ENCODE data around the gene MAK.

Gene MAK

DNA sequence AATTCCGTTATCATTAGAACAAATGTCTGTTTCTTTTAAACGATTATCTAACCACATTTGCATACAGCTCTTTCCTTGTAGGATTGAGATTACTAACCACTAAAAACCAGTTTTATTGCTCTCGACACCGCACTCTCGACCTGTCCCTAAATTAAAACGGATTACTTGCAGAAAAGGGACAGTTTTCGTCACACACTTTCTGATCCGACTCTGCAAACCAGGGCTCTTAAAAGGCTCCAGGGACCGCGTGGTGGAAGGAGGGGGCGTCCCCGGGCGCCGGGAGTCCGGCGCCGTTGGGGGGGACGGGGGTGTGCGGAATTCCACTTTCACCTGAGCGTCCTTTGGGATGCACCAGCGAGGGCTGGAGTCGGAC, 731 bp downstream of the MAK start:
- H4K8ac ChIP-seq (ENCODE audit: low read depth, low read length), result no peak overlapping the region
- H3K4me3 ChIP-seq (ENCODE audit: low read length in 2 of 2), result peak overlapping the region; percentile 60 to 88
- H3K4me2 ChIP-seq (ENCODE audit: insufficient read depth, low read length, poor library complexity, severe bottlenecking), result peak overlapping the region; percentile 90
- H3K36me3 ChIP-seq (replicated peaks in 1 of 2; ENCODE audit: control insufficient read depth in 2 of 2, insufficient read depth in 2 of 2, low read length in 2 of 2), result no peaks in the 10 kb centered on the region
- peaks cover 2 to 3% of the 10 kb centered on the region in 2 donors for H3K9me3 ChIP-seq (replicated peaks in 1 of 2; ENCODE audit: control insufficient read depth in 2 of 2, insufficient read depth in 1 of 2, low read depth in 1 of 2, low read length in 2 of 2)
- H3K18ac ChIP-seq (ENCODE audit: low read length), result peak overlapping the region; percentile 84
- no peak overlapping the region for H4K91ac ChIP-seq (ENCODE audit: low read depth, low read length, poor library complexity)
- H3K14ac ChIP-seq (ENCODE audit: low read length), result no peak overlapping the region
- H2BK15ac ChIP-seq (ENCODE audit: low read length), result no peak overlapping the region
- H2BK12ac ChIP-seq (ENCODE audit: low read length), result no peak overlapping the region
- H2AFZ ChIP-seq (ENCODE audit: low read length), result peak overlapping the region; percentile 99
- peak overlapping the region; percentile 86 for H3K9ac ChIP-seq (ENCODE audit: low read depth, low read length, poor library complexity)
- no peak overlapping the region for H3K23ac ChIP-seq (ENCODE audit: low read depth, low read length, poor library complexity)
- H3K4me1 ChIP-seq (ENCODE audit: control insufficient read depth in 2 of 2, insufficient read depth in 1 of 2, low read depth in 1 of 2, low read length in 2 of 2), result no peaks in the 10 kb centered on the region
- no CpG with 5 or more reads among the region's 22 CpGs for WGBS, 2 donors (ENCODE audit: extremely low coverage in 2 of 2, insufficient read length in 2 of 2, insufficient replicate concordance in 1 of 2)
- peaks cover 0 to 6% (median 0%) of the 10 kb centered on the region in 3 experiments for H3K27me3 ChIP-seq (ENCODE audit: control insufficient read depth in 3 of 3, insufficient read depth in 3 of 3, low read depth in 1 of 3, low read length in 3 of 3)
- no peaks in the 10 kb centered on the region for H3K79me1 ChIP-seq (ENCODE audit: low read depth, low read length)
- H2BK120ac ChIP-seq (ENCODE audit: low read depth, low read length), result no peak overlapping the region
- DNase-seq (ENCODE audit: low spot score), result no peak
- H2AK5ac ChIP-seq (ENCODE audit: low read depth, low read length), result peak overlapping the region; percentile 47
- no peak overlapping the region for H3K4ac ChIP-seq (ENCODE audit: low read length)
- peak overlapping the region; percentile 92 for H2BK5ac ChIP-seq (ENCODE audit: low read length)
- peak overlapping the region; percentile 96 for H3K27ac ChIP-seq (replicated peaks; ENCODE audit: low read length)

DNA sequence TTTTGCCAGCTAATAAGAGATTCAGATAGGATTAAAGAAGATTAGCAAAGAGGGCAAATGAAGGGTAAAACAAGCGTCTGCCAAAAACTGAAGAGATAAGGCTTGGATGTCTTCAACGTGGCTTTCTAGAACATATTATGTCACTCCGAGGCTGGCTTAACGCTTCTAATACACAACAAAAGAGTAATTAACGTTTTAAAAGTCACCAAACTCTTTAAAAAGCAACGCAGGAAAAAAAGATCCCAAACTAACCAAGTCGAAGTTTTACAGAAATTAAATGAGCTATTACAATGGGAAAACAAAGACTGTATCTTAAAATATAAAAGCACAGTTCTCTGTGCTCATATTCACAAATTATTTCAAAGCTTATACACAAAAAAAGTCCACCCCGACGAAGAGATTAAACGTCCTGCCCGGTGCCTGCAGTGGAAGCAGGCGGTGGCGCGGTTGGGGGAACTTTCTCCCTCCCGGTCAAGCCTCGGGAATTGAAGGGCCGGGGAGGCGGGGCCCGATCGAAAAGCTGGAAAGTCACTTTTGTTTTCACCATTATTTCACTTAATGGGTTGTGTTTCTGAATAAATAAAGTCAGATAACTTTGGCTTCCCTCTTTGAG, 1.2 kb downstream of the MAK start:
- peak overlapping the region; percentile 96 for H3K27ac ChIP-seq (replicated peaks; ENCODE audit: low read length)
- no peak overlapping the region for H2BK12ac ChIP-seq (ENCODE audit: low read length)
- peaks cover 0 to 6% (median 0%) of the 10 kb centered on the region in 3 experiments for H3K27me3 ChIP-seq (ENCODE audit: control insufficient read depth in 3 of 3, insufficient read depth in 3 of 3, low read depth in 1 of 3, low read length in 3 of 3)
- H4K91ac ChIP-seq (ENCODE audit: low read depth, low read length, poor library complexity), result no peak overlapping the region
- no peak overlapping the region for H3K9ac ChIP-seq (ENCODE audit: low read depth, low read length, poor library complexity)
- no peak overlapping the region for H2AK5ac ChIP-seq (ENCODE audit: low read depth, low read length)
- H3K4me1 ChIP-seq (ENCODE audit: control insufficient read depth in 2 of 2, insufficient read depth in 1 of 2, low read depth in 1 of 2, low read length in 2 of 2), result no peaks in the 10 kb centered on the region
- H2AFZ ChIP-seq (ENCODE audit: low read length), result peak overlapping the region; percentile 99
- no peak overlapping the region for H3K14ac ChIP-seq (ENCODE audit: low read length)
- H3K9me3 ChIP-seq (replicated peaks in 1 of 2; ENCODE audit: control insufficient read depth in 2 of 2, insufficient read depth in 1 of 2, low read depth in 1 of 2, low read length in 2 of 2), result peaks cover 2 to 3% of the 10 kb centered on the region in 2 donors
- no peaks in the 10 kb centered on the region for H3K79me1 ChIP-seq (ENCODE audit: low read depth, low read length)
- peak overlapping the region; percentile 60 to 88 for H3K4me3 ChIP-seq (ENCODE audit: low read length in 2 of 2)
- no peaks in the 10 kb centered on the region for H3K36me3 ChIP-seq (replicated peaks in 1 of 2; ENCODE audit: control insufficient read depth in 2 of 2, insufficient read depth in 2 of 2, low read length in 2 of 2)
- no peak overlapping the region for H2BK120ac ChIP-seq (ENCODE audit: low read depth, low read length)
- no peak overlapping the region for H2BK5ac ChIP-seq (ENCODE audit: low read length)
- no peak overlapping the region for H3K23ac ChIP-seq (ENCODE audit: low read depth, low read length, poor library complexity)
- DNase-seq (ENCODE audit: low spot score), result peak; percentile 62
- H3K4ac ChIP-seq (ENCODE audit: low read length), result no peak overlapping the region
- H2BK15ac ChIP-seq (ENCODE audit: low read length), result no peak overlapping the region
- WGBS, 2 donors (ENCODE audit: extremely low coverage in 2 of 2, insufficient read length in 2 of 2, insufficient replicate concordance in 1 of 2), result no CpG with 5 or more reads among the region's 20 CpGs
- H4K8ac ChIP-seq (ENCODE audit: low read depth, low read length), result no peak overlapping the region
- peak overlapping the region; percentile 51 for H3K4me2 ChIP-seq (ENCODE audit: insufficient read depth, low read length, poor library complexity, severe bottlenecking)
- no peak overlapping the region for H3K18ac ChIP-seq (ENCODE audit: low read length)

DNA sequence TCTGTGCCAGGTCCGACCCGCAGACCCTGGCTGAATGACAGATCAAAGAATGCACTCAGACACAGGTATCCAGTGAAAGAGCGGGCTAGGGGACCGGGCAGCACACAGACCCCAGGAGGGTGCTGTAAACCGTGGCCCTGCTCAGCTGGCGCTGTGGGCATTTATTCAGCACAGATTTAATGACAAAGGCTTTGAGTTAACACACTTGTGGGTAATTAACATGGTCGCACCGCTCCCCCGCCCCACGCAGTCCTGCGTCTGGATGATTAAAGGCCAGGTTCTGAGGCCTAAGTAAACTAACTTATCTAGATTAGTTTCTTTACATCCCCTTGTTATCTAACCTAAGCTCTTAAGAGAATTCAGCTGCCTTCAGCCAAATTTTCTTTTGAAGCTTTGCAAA, 3.5 kb downstream of the MAK start:
- peaks cover 2 to 3% of the 10 kb centered on the region in 2 donors for H3K9me3 ChIP-seq (replicated peaks in 1 of 2; ENCODE audit: control insufficient read depth in 2 of 2, insufficient read depth in 1 of 2, low read depth in 1 of 2, low read length in 2 of 2)
- no peak overlapping the region for H3K23ac ChIP-seq (ENCODE audit: low read depth, low read length, poor library complexity)
- no peak overlapping the region for H3K4me2 ChIP-seq (ENCODE audit: insufficient read depth, low read length, poor library complexity, severe bottlenecking)
- no peak overlapping the region for H4K91ac ChIP-seq (ENCODE audit: low read depth, low read length, poor library complexity)
- H3K4me3 ChIP-seq (ENCODE audit: low read length in 2 of 2), result no peak overlapping the region
- H2BK120ac ChIP-seq (ENCODE audit: low read depth, low read length), result no peak overlapping the region
- no peaks in the 10 kb centered on the region for H3K27me3 ChIP-seq (ENCODE audit: control insufficient read depth in 3 of 3, insufficient read depth in 3 of 3, low read depth in 1 of 3, low read length in 3 of 3)
- no peak overlapping the region for H3K9ac ChIP-seq (ENCODE audit: low read depth, low read length, poor library complexity)
- H2AK5ac ChIP-seq (ENCODE audit: low read depth, low read length), result no peak overlapping the region
- H3K4me1 ChIP-seq (ENCODE audit: control insufficient read depth in 2 of 2, insufficient read depth in 1 of 2, low read depth in 1 of 2, low read length in 2 of 2), result no peaks in the 10 kb centered on the region
- H2BK5ac ChIP-seq (ENCODE audit: low read length), result no peak overlapping the region
- no peak overlapping the region for H2BK12ac ChIP-seq (ENCODE audit: low read length)
- no peak overlapping the region for H4K8ac ChIP-seq (ENCODE audit: low read depth, low read length)
- no CpG with 5 or more reads among the region's 11 CpGs for WGBS, 2 donors (ENCODE audit: extremely low coverage in 2 of 2, insufficient read length in 2 of 2, insufficient replicate concordance in 1 of 2)
- no peak overlapping the region for H3K4ac ChIP-seq (ENCODE audit: low read length)
- H3K79me1 ChIP-seq (ENCODE audit: low read depth, low read length), result peaks cover 2% of the 10 kb centered on the region
- H3K14ac ChIP-seq (ENCODE audit: low read length), result no peak overlapping the region
- no peak overlapping the region for H2AFZ ChIP-seq (ENCODE audit: low read length)
- DNase-seq (ENCODE audit: low spot score), result no peak
- no peak overlapping the region for H3K18ac ChIP-seq (ENCODE audit: low read length)
- no peak overlapping the region for H2BK15ac ChIP-seq (ENCODE audit: low read length)
- H3K27ac ChIP-seq (replicated peaks; ENCODE audit: low read length), result no peak overlapping the region
- no peaks in the 10 kb centered on the region for H3K36me3 ChIP-seq (replicated peaks in 1 of 2; ENCODE audit: control insufficient read depth in 2 of 2, insufficient read depth in 2 of 2, low read length in 2 of 2)

DNA sequence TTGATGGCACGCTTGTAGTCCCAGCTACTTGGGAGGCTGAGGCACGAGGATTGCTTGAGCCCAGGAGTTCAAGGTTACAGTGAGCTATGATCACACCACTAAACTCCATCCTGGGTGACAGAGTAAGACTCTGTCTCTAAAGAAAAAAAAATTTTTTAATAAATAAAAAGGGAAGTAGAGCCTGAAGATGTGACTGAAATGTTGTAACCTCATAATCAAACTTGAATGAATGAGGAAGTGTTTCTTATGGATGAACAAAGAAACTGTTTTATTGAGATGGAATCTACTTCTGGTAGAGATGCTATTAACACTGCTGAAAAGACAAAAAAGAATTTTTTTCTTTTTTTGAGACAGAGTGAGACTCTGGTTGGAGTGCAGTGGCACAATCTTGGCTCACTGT, 6.7 kb downstream of the MAK start:
- no peak overlapping the region for H2BK120ac ChIP-seq (ENCODE audit: low read depth, low read length)
- H2BK15ac ChIP-seq (ENCODE audit: low read length), result no peak overlapping the region
- H3K18ac ChIP-seq (ENCODE audit: low read length), result no peak overlapping the region
- no peak overlapping the region for H3K4me2 ChIP-seq (ENCODE audit: insufficient read depth, low read length, poor library complexity, severe bottlenecking)
- no peak overlapping the region for H3K23ac ChIP-seq (ENCODE audit: low read depth, low read length, poor library complexity)
- no peak overlapping the region for H3K4ac ChIP-seq (ENCODE audit: low read length)
- no CpG with 5 or more reads among the region's 2 CpGs for WGBS, 2 donors (ENCODE audit: extremely low coverage in 2 of 2, insufficient read length in 2 of 2, insufficient replicate concordance in 1 of 2)
- H2BK5ac ChIP-seq (ENCODE audit: low read length), result no peak overlapping the region
- H4K8ac ChIP-seq (ENCODE audit: low read depth, low read length), result no peak overlapping the region
- no peak overlapping the region for H3K27ac ChIP-seq (replicated peaks; ENCODE audit: low read length)
- no peak overlapping the region for H2AFZ ChIP-seq (ENCODE audit: low read length)
- peaks cover 4 to 11% of the 10 kb centered on the region in 2 donors for H3K36me3 ChIP-seq (replicated peaks in 1 of 2; ENCODE audit: control insufficient read depth in 2 of 2, insufficient read depth in 2 of 2, low read length in 2 of 2)
- no peaks in the 10 kb centered on the region for H3K27me3 ChIP-seq (ENCODE audit: control insufficient read depth in 3 of 3, insufficient read depth in 3 of 3, low read depth in 1 of 3, low read length in 3 of 3)
- H3K4me1 ChIP-seq (ENCODE audit: control insufficient read depth in 2 of 2, insufficient read depth in 1 of 2, low read depth in 1 of 2, low read length in 2 of 2), result no peaks in the 10 kb centered on the region
- no peak overlapping the region for H4K91ac ChIP-seq (ENCODE audit: low read depth, low read length, poor library complexity)
- DNase-seq (ENCODE audit: low spot score), result no peak
- H2BK12ac ChIP-seq (ENCODE audit: low read length), result no peak overlapping the region
- H3K9me3 ChIP-seq (replicated peaks in 1 of 2; ENCODE audit: control insufficient read depth in 2 of 2, insufficient read depth in 1 of 2, low read depth in 1 of 2, low read length in 2 of 2), result peaks cover 2 to 3% of the 10 kb centered on the region in 2 donors
- no peak overlapping the region for H3K4me3 ChIP-seq (ENCODE audit: low read length in 2 of 2)
- H3K9ac ChIP-seq (ENCODE audit: low read depth, low read length, poor library complexity), result no peak overlapping the region
- H3K14ac ChIP-seq (ENCODE audit: low read length), result no peak overlapping the region
- H2AK5ac ChIP-seq (ENCODE audit: low read depth, low read length), result no peak overlapping the region
- peaks cover 2% of the 10 kb centered on the region for H3K79me1 ChIP-seq (ENCODE audit: low read depth, low read length)

Data from neuronal stem cell (in vitro differentiated cells).